Stimulated activated CD8-positive, alpha-beta memory T cell treated with anti-CD3 and anti-CD28 coated beads, Interleukin-2, amount 100 ng/mL, for 48 hours (primary cell): ENCODE data around the gene NEK7.
"Not testable (repeated sequence)": the region's sequence is repeated elsewhere in the genome, so short reads cannot be mapped to it uniquely, and the experiment has no call there.

Experiments used
- DNase-seq, 2 donors: peaks; one replicate each; pipeline ENCODE4 v3.0.0-alpha.2; 2020; ENCODE audit warnings: low read depth in 2 of 2

Gene NEK7

DNA sequence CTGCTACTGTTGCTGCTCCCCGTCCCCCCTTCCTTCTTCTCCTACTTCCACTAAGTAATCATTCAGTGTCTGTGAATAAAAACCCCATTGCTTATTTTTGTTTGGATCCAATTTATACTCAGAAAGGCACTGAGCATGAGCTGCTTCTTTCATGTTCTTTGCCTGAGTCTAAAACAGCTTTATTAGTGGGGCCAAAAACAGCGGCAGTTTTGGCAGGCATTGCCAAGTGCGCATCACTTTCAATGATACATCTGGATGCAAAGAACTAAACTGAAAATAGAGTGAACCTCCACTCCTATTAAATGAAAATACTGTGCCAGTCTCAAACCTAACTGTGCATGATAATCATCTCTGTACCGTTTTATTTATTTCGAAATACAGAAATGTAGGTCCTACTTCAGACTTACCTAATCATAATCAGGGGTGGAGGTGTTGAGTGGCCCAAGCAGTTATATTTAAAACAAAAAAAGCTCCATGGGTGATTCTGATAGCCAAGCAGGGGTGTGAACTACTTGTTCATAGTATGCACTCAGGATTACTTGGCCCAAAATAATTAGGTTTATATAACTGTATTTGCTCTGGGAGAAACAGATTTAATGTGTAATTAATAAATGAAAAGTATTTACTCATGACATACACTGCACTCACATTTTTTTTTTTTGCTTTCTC is 48.4 kb downstream of the NEK7 start:
- DNase-seq = no peak

DNA sequence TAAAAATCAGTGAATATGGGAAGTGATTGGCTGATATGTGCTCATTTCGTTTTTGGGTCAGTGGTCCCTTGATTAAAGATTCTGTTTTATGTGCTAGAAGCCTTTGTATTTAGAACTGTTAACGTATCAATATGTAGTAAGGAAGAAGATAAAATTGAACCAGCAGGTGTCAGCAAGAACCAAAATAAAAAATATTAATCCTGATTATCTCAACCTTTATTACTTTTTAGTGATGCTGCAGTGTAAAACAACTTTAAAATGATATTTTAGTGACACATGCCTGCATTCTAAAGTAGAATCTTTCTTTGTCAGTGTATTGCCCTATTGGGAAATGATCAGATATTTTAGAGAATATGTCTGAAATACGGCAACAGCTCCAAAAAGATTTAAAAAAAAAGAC is 49.5 kb downstream of the NEK7 start:
- DNase-seq = no peak

DNA sequence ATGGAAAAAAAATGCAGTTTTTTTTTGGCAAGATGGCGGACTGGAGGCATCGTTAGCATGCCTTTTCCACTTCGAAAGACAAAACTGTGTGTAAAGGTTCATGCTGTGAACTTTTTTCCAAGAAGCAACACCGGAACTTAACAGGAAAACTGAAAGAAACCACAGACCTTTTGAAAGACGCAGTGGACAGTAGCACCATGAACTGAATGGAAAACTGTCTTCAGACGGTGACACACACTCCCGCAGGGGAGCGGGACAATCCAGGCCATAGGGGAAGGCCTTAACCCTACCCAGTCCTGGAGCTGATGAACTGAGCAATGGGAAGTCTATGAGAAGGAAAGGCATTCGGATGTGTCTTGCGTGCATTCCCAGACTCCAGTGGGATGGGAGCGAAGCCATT is 54.9 kb downstream of the NEK7 start:
- DNase-seq = no peak

DNA sequence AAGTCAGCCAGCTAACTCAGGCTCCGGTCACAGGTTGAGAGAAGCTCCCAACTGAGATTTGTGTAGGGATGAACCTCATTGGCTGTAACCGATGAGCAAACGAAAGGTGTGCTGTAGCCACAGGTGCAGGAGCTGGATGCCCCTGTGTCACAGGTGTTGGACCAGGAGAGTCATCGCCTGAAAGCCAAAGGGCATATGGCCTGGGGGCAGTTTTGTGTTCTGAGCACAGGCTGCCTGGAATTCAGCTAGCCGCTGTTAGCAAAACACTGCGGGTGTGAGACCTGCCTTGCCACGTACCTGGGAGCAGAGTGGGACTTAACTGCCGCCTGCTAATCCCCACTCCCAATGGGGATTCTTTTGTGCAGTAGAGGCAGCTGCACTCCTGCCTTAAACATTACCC is 55.3 kb downstream of the NEK7 start:
- DNase-seq = no peak

DNA sequence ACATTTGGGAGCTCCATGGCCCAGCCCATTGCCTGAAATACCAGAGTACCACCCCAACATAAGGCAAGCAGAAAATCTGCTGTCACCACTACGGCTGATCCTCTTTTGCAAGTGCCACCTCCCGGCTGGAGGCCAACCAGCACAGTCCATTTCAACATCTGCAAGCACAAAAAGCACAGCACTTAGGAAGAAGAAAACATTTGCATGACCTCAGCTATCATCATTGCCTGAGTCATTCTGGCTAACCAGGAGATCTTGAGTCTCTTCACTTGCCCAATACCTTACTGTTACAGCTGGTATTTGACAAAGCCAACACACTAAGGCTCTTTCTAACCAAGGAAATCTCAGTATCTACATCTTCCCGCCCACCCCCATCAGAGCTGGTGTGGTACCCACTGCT is 55.9 kb downstream of the NEK7 start:
- DNase-seq = no peak

DNA sequence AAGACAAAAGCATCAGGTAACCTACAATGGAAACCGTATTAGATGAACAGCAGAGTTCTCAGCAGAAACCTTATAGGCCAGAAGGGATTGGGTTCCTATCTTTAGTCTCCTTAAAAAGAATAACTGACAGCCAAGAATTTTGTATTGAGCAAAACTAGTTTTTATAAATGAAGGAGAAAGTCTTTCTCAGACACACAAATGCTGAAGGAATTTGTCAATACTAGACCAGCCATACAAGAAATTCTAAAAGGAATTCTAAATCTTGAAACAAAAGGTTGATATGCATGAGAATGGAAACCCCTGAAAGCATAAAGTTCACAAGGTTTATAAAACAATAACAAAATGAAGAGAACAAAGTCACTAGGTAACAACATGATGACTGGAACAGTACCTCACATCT is 58.1 kb downstream of the NEK7 start:
- DNase-seq = no peak

DNA sequence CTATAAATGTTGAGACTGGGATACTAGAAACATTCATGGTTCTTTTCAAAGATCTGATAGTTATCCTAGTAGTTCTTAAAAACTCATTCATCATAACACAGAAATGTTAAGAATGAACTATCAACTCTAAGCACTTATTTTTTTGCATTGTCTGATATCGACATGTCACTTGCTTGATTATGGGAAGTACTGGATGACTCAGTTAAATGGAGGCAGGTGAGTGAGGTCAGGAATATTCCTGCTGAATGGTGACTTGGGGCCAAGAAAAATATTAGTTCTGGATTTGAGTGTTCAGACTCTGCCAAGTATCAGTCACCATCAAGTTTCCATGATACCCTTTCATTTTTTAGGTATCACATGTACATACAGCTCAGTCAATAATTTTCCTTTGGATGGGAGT is 63.6 kb downstream of the NEK7 start:
- DNase-seq = no peak

DNA sequence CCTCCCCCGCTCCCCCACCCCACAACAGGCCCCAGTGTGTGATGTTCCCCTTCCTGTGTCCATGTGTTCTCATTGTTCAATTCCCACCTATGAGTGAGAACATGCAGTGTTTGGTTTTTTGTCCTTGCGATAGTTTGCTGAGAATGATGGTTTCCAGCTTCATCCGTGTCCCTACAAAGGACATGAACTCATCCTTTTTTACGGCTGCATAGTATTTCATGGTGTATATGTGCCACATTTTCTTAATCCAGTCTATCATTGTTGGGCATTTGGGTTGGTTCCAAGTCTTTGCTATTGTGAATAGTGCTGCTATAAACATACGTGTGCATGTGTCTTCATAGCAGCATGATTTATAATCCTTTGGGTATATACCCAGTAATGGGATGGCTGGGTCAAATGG is 70.2 kb downstream of the NEK7 start:
- not testable (repeated sequence) for DNase-seq

DNA sequence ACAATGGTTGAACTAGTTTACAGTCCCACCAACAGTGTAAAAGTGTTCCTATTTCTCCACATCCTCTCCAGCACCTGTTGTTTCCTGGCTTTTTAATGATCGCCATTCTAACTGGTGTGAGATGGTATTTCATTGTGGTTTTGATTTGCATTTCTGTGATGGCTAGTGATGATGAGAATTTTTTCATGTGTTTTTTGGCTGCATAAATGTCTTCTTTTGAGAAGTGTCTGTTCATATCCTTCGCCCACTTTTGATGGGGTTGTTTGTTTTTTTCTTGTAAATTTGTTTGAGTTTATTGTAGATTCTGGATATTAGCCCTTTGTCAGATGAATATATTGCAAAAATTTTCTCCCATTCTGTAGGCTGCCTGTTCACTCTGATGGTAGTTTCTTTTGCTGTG is 70.7 kb downstream of the NEK7 start:
- not testable (repeated sequence) for DNase-seq

DNA sequence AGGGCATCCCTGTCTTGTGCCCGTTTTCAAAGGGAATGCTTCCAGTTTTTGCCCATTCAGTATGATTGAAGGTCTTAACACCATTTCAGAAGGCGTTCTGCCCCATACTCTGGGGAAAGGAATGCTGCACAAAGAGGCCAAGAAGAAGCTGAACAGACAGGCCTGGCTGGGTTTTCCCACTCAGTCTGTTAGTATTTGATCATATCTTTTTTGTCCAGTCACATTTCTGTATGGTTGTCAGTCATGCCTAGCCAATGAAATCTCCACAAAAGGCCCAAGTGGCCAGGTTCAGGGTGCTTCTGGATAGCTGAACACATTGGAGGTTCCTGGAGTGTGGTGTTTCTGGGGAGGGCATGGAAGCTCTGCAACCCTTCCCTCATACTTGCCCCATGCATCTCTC is 72.1 kb downstream of the NEK7 start:
- no peak for DNase-seq

DNA sequence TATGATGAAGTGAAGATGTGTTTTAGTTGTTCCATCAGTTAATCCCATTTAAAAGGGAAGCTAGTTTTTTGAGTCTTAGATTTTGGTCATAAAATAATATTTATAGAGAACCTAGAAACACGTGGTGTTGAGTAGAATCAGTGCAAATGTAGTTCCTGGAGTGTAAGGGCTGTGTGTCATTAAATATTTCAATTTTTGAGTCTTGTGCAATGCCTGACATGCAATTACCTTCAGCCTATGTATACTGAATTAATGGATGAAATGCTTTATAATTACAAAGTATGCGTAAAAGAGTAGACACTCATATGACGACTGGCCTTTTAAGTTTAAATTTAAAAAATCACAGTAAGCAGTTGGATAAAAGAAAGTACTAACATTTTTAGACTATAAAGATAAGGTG is 75.0 kb downstream of the NEK7 start:
- no peak for DNase-seq

DNA sequence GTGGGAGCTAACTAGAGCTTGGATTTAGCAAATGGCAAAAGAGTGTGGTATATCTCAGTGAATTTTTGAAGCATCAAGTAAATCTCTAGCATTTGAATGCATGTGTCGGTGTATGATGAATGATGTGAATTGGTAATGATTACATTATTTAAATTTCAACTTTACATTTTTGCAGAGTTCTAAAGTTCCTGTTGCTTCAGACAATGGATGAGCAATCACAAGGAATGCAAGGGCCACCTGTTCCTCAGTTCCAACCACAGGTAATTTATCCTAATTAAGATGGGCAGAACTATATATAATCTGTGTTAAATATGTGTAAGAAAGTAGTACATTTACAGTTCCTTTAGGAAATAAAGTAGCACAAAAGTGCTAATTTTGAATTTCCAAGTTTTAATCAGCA is 75.6 kb downstream of the NEK7 start:
- no peak for DNase-seq

DNA sequence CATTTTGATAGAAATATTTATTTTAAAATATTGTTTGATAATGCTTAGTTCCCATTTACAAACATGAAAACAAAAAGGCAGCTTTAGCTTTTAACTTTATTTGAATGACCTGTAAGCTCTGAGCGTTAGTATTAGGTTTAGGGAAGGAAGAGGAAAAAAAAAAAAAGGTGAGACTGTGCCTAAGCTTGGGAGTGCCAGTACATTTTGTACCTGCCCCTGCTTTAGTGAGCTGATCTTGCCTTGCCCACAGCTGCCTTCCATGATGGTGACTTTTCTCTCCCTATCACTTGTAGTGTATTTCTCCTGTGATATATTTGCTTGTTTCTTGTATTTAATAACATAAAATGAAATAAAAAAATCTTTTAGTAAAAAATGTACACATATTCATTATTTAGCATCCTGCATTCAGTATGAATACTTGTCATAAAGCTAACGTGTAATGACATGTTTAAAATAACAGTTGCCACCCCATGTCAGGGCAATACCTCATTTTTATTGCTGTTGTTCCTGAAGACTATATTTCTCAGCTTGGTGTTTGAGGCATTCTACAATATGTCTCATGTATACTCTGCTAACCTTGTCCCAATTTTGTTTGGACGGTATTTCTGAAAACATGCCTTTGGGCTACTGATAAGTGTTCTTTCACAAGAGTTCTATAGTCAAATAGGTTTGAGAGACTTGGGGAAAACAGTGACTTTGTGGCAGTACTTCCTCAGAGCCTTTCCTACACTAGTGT is 76.3 kb downstream of the NEK7 start:
- no peak for DNase-seq

DNA sequence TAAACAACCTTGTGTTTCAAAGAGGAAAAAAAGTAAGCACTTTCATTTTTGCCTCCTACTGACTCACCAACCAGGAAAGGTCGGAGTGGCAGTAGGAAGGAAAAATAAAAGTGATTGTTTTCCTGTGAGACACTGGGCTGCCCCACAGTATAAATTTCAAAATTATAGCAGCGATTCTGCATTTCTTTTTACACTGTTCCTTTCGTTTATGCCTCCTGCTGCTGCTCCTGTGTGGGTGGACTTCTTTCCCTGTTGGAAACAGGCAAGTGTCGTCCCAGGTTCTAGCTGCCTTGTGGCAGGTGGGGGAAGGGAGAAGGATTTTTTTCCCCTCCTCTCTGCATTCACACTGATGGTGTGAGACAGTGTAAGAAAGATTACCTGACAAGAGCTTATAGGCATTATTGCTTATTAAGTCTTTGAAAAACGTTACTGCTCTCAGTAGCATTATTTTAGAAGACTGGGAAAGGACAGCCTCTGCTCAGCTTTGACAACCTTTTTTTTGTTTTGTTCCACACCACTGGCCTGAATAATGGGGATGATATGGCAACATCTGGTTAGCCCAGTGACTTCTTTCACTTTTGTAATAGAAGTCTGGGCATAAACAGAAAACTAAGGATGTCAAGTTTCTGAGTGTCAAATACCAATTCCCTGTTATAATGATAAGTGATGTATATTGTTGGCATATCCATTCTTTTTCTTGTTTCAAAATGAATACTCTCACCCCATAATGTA is 77.9 kb downstream of the NEK7 start:
- no peak for DNase-seq

DNA sequence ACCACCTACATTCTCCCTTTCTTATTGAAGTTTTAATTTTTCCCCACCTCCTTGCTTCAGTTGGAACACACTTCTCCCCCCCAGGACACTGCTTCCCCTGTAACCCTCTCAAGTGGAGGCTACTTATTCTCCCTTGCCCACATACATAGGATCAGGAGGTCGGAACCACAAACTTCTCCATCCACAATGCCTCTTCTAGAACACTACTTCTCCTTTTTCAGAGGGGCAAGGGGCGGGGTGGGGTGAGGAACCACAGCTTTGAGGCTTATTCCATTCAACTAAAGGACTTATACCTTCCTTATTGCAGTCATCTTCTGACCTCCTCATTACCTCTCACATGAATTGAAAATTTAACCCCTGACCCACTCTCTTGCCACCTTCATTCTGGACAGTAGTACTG is 81.3 kb downstream of the NEK7 start:
- no peak for DNase-seq

DNA sequence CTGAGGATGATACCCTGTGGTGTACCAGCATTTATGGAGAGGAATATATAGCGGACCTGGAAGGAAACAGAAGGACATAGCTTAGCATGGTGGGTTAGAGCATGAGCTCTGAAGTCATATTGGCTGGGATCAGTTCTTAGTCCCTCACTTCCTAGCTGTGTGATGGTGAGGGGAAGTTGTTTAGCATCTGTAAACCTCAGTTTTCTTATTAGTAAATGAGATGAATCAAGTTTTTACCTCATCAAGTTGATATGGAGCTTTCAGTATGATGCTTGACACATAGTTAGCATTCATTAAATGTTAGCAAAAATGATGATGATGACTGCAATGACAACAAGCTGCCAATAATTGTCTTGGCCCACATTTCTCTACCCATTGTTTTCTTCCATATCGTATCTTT is 84.8 kb downstream of the NEK7 start:
- DNase-seq = no peak

DNA sequence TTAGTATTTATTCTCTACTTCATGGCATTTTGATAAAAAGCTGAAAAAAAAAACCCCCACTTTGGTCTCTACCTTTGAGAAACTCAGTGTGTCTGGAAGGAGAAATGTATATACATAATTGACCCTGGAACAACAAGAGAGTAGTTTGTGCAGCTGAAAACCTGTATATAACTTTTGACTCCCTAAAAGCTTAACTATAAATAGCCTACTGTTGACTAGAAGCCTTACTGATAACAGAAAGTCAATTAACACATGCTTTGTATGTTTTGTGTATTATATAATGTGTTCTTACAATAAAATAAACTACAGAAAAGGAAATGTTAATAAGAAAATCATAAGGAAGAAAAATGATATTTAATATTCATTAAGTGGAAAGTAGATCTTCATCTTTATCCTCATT is 88.0 kb downstream of the NEK7 start:
- DNase-seq = no peak

DNA sequence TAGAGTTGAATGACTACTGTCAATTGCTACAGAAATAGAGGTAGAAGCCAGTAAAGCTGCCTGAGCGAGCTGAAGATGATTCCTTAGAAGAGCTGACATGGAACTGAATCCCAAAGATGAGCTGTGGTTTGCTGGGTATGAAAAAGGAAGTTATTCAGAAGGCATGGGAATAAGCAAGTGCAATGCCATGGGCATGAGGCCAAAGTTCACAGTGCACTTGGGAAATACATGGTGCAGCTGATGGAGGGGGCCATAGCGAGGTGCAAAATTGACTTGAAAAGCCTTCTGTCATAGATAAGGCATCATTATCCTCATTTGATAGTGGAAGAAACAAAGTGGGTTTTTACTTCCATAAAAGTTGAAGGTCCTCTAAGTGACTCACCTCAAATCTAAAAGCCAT is 88.6 kb downstream of the NEK7 start:
- no peak for DNase-seq

DNA sequence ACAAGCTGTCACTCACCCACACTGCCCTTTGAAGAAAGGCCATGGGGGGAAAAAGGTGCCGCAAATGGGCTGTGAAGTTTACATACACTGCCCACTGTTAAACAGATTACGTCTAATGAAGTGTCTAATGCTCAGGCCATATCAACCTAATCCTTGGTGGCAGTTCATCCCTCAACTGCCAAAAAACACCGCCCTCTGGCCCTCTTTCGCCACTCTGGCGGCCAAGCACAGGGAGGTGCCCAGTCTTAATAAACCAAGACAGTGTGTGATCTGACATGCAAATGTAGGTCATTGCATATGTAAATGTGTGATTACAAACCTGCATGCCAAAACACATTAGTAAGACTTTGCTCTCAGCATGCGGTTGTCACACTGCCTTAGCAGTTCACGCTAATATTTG is 89.5 kb downstream of the NEK7 start:
- DNase-seq = no peak

DNA sequence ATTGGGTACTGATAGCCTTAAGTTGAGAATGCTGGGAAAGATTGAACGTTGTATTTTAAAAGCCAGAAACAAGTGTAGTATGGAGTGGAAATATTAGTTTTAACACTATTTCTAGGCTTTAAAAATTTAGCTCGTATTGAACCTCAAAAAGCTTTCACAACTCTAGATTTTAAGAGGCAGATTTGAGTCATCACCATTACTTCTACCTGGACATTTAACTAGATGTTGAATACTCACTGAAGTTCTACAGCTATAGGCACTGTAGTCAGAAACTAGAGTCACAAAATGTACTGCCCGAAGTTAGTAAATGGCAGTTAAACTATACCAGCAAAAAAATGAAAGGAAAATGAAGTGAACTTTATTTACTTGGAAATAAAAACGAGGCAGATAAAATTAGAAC is 96.5 kb downstream of the NEK7 start:
- no peak for DNase-seq

DNA sequence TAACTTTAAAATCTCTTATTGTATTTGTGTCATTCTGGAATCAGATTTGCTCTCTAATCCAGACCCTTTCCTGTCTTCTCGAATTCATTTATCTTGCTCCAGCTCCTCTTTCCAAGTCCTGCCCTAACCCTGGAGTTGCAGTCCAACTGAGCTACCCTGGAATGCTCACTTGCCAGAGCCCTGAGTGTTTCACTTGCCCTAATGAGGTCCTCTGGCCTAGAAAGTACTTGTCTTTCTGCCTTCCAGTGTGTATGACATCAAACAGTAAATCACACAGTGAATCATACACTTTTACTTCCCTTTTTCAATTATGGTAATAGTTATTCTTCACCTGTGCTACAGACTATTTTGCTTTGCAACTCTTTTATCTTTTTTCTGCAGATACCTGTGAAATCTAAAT is 96.9 kb downstream of the NEK7 start:
- no peak for DNase-seq

DNA sequence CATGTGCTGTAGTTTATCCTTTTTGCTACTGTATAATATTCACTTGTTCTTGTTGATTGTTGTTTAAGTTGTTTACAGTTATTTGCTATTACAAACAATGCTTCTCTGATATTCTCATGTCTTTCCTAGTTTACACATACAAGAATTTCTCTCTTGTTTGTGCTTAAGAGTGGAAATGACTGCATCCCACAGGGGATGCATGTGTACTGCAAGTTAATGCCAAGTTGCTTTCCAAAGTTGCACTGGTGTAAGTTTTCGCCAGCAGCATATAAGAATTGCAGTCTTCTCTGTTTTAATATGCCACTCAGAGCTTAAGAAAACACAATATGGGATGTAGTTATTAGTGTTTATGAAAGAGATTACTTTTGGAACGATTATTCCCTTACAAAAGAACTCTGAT is 97.7 kb downstream of the NEK7 start:
- DNase-seq = no peak

DNA sequence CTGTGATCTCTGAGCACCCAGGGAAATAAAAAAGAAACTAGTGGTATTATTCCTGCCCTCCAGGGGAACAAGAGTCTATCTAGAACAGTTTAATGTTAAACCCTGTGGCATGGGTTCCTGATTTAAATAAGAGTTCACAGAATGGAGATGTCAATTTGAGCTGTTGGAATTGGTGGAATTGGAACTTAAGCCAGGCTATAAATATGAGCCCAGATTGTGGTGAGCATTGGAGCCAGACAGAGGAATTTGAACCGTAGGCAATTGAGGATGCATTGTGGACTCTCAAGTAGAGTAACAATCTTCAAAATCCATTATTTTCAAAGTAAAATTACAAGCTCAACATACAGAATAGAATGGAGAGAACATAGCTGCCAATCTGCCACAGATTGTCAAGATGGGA is 98.2 kb downstream of the NEK7 start:
- DNase-seq = no peak
